Measurements from ENCODE around the gene TUBA4B.
A peak's percentile ranks its signal among the peaks of the same experiment; 100 is the strongest.

TUBA4B gene

DNA sequence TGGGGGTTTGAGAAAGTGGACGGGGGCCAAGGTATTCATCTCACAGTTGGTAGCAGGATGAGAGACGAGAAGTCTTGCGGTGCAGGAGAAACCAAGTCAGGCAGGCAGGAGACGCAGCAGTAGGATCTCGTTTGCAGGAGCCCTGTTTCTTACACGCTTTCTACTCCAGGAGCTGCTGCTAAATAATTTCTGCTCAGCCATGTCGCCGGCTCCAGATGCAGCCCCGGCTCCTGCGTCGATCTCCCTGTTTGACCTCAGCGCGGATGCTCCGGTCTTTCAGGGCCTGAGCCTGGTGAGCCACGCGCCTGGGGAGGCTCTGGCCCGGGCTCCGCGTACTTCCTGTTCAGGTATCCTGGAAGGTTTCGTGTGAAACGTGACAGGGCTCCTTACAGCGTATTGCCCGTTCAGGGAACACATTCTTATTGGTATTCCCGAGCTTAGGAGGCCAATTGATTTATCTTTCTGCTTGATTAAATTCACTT lies 22.9 kb upstream of the TUBA4B start:
- ChIA-PET CTCF (interaction anchor here (0.7 to 1.8 kb wide), 11 partner anchors 10 to 71 kb away, joined by 3 to 13 read pairs (median 4); partner anchors contain the start of genes STK16, TUBA4A and TUBA4B), POLR2A (interaction anchor here (0.6 to 1.6 kb wide), 2 partner anchors 11 to 24 kb away, joined by 3 to 4 read pairs; partner anchors contain the start of gene ZFAND2B)
- DNase-seq (ENCODE audit: extremely low spot score), result peak; percentile 48
- TF ChIP-seq, protein P1, sequence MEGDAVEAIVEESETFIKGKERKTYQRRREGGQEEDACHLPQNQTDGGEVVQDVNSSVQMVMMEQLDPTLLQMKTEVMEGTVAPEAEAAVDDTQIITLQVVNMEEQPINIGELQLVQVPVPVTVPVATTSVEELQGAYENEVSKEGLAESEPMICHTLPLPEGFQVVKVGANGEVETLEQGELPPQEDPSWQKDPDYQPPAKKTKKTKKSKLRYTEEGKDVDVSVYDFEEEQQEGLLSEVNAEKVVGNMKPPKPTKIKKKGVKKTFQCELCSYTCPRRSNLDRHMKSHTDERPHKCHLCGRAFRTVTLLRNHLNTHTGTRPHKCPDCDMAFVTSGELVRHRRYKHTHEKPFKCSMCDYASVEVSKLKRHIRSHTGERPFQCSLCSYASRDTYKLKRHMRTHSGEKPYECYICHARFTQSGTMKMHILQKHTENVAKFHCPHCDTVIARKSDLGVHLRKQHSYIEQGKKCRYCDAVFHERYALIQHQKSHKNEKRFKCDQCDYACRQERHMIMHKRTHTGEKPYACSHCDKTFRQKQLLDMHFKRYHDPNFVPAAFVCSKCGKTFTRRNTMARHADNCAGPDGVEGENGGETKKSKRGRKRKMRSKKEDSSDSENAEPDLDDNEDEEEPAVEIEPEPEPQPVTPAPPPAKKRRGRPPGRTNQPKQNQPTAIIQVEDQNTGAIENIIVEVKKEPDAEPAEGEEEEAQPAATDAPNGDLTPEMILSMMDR (IDR thresholded peaks at IDR 0.05; ENCODE audit: control extremely low read depth, extremely low read depth, low read depth, missing control alignments), result no peak

DNA sequence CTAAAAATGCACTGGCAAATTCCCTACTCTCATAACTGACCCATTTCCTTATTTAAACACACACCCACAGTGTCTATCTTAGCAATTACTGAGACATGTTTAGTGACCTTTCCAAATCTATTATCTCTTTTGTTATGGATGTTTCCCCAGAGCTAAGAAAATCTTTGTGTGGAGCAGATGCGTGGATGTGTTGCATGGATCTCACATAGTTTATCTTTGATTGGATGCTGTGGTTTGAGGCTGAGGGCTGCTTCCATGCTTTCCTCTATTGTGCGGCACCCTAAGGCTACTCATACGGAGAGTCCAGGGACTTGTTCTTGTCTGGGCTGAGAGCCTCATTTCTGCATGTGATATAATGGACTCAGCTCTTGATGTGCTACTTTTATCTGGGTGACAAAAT lies 18.7 kb upstream of the TUBA4B start:
- ChIA-PET CTCF (interaction anchor here (1.0 to 1.8 kb wide), 3 partner anchors 12 to 64 kb away, joined by 4 read pairs; partner anchors contain the start of gene SLC23A3), POLR2A (interaction anchor here (0.6 kb wide), 1 partner anchor 19 kb away, joined by 6 read pairs; the partner anchor contains the start of gene TUBA4B)
- TF ChIP-seq, protein P1 (IDR thresholded peaks at IDR 0.05; ENCODE audit: control extremely low read depth, extremely low read depth, low read depth, missing control alignments), result no peak
- no peak for DNase-seq (ENCODE audit: extremely low spot score)

DNA sequence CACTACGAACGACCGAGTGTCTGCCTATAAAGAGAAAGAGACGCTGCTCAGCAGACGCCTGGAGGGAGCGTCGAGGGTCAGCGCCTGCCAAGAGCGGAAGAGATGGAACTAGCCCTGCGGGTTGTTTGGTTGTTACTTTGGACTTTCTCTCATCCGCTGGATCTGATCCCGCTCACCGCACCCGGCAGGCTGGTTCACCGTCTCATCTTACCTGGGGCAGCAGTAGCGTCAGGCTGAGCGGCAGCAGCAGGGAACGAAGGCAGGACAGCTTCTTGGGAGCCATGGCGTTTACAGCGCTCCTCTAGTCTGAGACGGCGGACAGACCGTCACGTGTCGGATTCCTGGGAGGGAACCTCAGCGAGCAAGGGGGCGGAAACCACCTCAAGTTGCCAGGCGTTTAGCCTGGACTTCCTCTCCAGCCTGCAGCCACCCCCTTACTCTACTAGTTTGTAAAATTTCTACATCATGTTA lies 9.7 kb upstream of the TUBA4B start:
- TF ChIP-seq, protein P1 (IDR thresholded peaks at IDR 0.05; ENCODE audit: control extremely low read depth, extremely low read depth, low read depth, missing control alignments), result no peak
- no peak for DNase-seq (ENCODE audit: extremely low spot score)
- ChIA-PET POLR2A (no interaction called here), CTCF (interaction anchor here (1.2 to 6.4 kb wide), 2 partner anchors 11 to 52 kb away, joined by 3 to 27 read pairs; no protein-coding TSS in a partner anchor)

DNA sequence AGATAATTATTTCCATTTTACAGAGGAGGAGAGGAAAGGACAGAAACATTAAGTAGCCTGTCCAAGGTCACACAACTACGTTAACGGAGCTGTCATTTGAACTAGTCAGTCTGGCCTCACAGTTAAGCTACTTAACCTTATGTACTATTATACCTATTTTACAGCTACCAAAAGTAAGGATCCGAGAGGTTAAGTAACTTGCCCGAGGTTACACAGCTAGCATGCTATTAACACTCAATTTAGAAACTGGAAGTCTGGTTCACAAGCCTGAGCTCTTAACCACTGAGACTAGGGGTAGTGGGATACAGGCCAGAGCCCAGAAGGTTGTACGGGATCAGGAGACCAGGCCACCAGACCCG lies 8.3 kb upstream of the TUBA4B start:
- CTCF ChIA-PET, result interaction anchor here (0.9 to 2.7 kb wide), 11 partner anchors 9 to 65 kb away, joined by 3 to 16 read pairs (median 4); partner anchors contain the start of gene TUBA4A
- POLR2A ChIA-PET, result interaction anchor here (1.0 to 1.8 kb wide), 3 partner anchors 8 to 68 kb away, joined by 3 to 13 read pairs (median 3); partner anchors contain the start of genes CNPPD1, TUBA4A and TUBA4B
- DNase-seq (ENCODE audit: extremely low spot score), result no peak
- TF ChIP-seq, protein P1 (IDR thresholded peaks at IDR 0.05; ENCODE audit: control extremely low read depth, extremely low read depth, low read depth, missing control alignments), result no peak

DNA sequence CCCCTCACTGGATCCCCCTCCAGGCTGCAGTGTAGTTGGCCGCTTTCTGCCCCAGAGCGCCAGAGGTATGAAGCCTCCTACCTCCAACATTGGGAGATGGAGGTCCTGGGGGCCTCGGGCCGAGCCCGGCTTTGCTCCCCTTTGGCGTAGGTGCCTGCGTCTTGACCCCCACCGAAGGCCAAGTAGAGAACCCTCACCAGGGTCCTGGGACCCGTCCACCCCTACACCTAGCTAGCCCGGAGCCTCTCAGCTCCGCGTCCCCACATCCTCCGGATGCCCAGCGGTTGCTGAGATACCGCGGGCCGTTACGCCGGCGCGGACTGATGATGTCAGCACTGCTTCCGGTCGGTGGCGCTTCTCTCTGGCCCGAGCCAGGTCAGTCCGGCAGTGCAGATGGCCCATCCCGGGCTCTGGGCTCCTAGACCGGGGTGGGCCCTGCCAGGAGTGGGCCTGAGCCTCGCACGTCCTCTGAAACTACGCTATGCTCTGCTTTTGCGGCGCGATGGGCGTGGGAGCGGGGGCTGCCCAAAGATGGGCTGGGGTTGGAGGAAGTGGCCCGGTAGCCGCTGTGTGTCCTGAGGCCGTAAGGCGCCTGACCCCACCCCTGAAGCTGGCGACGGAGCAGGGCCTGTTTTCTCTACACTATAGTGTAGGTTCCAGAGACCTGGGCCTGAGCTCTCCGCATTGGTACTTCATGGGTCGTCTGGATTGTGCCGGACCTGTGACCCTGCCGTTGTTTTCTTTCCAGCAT lies 7.7 kb upstream of the TUBA4B start, which contains the start of the genes GLB1L and STK16:
Gene GLB1L (minus strand): TSS at position 297 of the 751 bp plus-strand sequence. CDS start 1,871 bp downstream, outside the sequence.
Gene STK16 (plus strand): TSS at position 332 of the 751 bp plus-strand sequence. CDS start 521 bp downstream, outside the sequence.
- peak; percentile 96 for DNase-seq (ENCODE audit: extremely low spot score)
- TF ChIP-seq, protein P1 (IDR thresholded peaks at IDR 0.05; ENCODE audit: control extremely low read depth, extremely low read depth, low read depth, missing control alignments), result no peak
- POLR2A ChIA-PET, result interaction anchor here (1.0 to 1.8 kb wide), 3 partner anchors 8 to 69 kb away, joined by 3 to 13 read pairs (median 3); partner anchors contain the start of genes CNPPD1, TUBA4A and TUBA4B
- CTCF ChIA-PET, result interaction anchor here (0.8 to 2.7 kb wide), 14 partner anchors 10 to 66 kb away, joined by 3 to 16 read pairs (median 4); partner anchors contain the start of genes ANKZF1, ATG9A and TUBA4A

DNA sequence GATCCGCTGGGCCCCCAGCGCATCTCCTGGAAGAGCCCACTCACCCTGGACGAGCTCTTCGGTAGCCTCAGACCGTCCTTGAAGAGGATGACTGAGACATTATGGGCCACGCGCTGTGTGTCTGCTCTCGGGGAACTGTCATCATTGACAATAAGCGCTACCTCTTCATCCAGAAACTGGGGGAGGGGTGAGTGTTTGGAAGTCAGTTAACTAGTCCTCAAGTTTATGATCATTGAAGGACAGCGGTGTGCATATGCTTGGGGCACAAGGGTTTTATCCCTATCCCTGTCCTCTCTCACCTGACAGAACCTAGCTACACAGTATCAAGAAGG lies 7.2 kb upstream of the TUBA4B start:
- DNase-seq (ENCODE audit: extremely low spot score), result no peak
- CTCF ChIA-PET, result interaction anchor here (0.8 to 2.7 kb wide), 9 partner anchors 9 to 67 kb away, joined by 3 to 16 read pairs (median 4); partner anchors contain the start of genes ANKZF1, ATG9A and TUBA4A
- POLR2A ChIA-PET, result interaction anchor here (1.8 kb wide), 1 partner anchor 9 kb away, joined by 13 read pairs; the partner anchor contains the start of gene TUBA4A
- TF ChIP-seq, protein P1 (IDR thresholded peaks at IDR 0.05; ENCODE audit: control extremely low read depth, extremely low read depth, low read depth, missing control alignments), result no peak
